Brain microvascular endothelial cell (primary cell): ENCODE data around the gene TMC1.
"Not testable (repeated sequence)": the region's sequence is repeated elsewhere in the genome, so short reads cannot be mapped to it uniquely, and the experiment has no call there.

Experiments
- DNase-seq: peaks from one replicate; pipeline ENCODE4 v3.0.0-alpha.2; 2020
- H3K27ac ChIP-seq: fragments of 250-450 bp; sonication (Bioruptor Pico); 2 replicates; pipeline ENCODE4 v1.5.1; 2020; ENCODE audit warnings: mild to moderate bottlenecking, moderate library complexity
- H3K27me3 ChIP-seq: fragments of 250-450 bp; sonication (Bioruptor Pico); replicated peaks from 2 replicates; pipeline ENCODE4 v1.5.1; 2020; ENCODE audit warnings: mild to moderate bottlenecking
- H3K36me3 ChIP-seq: fragments of 250-450 bp; sonication (Bioruptor Pico); replicated peaks from 2 replicates; pipeline ENCODE4 v1.5.1; 2020; ENCODE audit warnings: mild to moderate bottlenecking
- H3K4me3 ChIP-seq: 2 replicates; pipeline ENCODE4 v1.5.1; 2011; ENCODE audit warnings: low read depth, mild to moderate bottlenecking, control low read depth, low read length, moderate library complexity
- CTCF ChIP-seq: IDR thresholded peaks from 2 replicates; pipeline ENCODE4 v1.5.1; 2011; ENCODE audit warnings: low read depth, mild to moderate bottlenecking, moderate library complexity, low read length, control low read depth, inconsistent platforms; ENCODE audit errors: missing control alignments
- in situ Hi-C: cut with HindIII; loops from 2 replicates; pipeline ENCODE4 v1.10.0; 2017; ENCODE audit warnings: low sequenced_read_pairs, low pct_ligation_motif_present

TMC1 gene

DNA sequence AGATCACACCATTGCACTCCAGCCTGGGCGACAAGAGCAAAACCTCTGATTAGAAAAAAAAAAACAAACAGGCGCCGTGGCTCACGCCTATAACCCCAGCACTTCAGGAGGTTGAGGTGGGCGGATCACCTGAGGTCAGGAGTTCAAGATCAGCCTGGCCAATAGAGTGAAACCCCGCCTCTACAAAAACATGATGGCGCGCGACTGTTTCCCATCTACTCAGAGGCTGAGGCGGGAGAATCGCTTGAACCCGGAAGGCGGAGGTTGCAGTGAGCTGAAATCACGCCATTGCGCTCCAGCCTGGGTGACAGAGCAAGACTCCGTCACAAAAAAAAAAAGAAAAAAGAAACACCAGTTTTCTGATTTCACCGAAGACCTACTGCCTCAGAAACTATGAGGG is at the start of gene TMC1:
TSS of gene TMC1 (plus strand) at position 193 of the 400 bp plus-strand sequence. CDS start 127,041 bp downstream, outside the sequence.
- H3K36me3 ChIP-seq, H3K27me3 ChIP-seq, in situ Hi-C loops, H3K27ac ChIP-seq, H3K4me3 ChIP-seq, DNase-seq: not testable (repeated sequence)

GRCh38 chr9:72473474-72474261 is 47.7 kb upstream of the TMC1 start:
- H3K4me3 ChIP-seq = no peak overlapping the region
- peak overlapping the region; percentile 70 for H3K27ac ChIP-seq
- H3K36me3 ChIP-seq = no peaks in the 10 kb centered on the region
- H3K27me3 ChIP-seq = no peaks in the 10 kb centered on the region
- in situ Hi-C loops = no loop called here
- DNase-seq = no peak
- no peak for TF ChIP-seq CTCF

DNA sequence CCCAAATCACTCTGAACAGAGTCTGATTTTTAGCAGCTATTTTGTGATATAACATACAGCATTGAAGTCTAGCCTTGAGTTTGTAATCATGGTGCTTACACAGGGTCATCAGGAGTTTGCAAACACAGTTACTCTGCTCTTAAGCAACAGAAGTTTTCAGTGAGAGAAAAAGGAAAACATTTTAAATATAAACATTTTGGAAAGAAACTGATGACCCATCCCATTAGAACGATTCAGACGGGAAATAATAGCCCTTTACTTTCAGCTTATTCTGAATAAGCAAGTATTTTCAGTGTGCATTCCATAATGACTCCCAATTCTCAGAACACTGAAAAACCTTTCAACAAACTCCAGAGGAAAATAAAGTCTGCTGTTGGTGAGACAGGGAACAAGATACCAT is 46.7 kb upstream of the TMC1 start:
- in situ Hi-C loops = no loop called here
- Histone ChIP-seq H3K36me3 (no peaks in the 10 kb centered on the region), H3K27ac (no peak overlapping the region), H3K27me3 (no peaks in the 10 kb centered on the region), H3K4me3 (no peak overlapping the region)
- TF ChIP-seq CTCF = no peak
- DNase-seq = no peak

- no peak overlapping the region for H3K4me3 ChIP-seq
- no peak for TF ChIP-seq CTCF
- no peaks in the 10 kb centered on the region for H3K27me3 ChIP-seq
- no peak overlapping the region for H3K27ac ChIP-seq
- H3K36me3 ChIP-seq = no peaks in the 10 kb centered on the region
- in situ Hi-C loops = no loop called here
- no peak for DNase-seq
Measured at GRCh38 chr9:72476100-72476499, 45.3 kb upstream of the TMC1 start.

DNA sequence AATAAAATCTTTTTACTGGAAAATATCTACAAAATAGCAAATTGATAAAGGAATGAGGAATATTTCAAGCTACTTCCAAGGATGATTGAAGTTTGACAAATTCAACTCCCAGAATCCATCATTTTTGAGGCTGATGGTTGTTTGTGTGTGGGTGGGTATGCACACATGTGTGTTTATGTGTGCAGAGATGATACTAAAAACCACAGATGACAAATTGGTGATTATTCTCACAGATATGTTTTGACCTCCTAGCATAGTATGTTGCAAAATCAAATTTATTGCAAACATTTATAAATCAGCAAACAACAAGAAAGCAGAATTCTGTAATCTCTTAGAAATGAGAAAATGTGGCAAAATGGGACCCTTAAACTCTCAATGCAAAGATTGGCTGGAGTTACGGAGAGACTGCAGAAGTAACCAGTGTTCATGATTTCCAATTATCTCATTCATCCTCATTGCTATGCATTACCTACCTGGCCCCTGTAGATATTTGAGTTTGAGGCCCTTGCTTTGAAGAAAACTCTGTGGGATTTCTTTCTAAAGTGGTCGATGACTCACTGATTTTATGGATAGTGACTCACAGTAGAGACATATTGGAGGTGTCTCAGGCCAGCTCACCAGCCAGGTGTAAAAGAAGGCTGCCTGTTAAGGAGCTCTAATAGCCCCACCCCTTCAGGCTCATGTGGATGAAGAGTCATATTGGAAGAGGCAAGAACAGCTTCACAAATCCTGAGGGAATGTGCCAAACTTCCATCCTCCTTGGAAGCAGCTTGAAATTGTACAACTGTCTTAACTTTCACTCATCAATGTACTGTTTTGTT is 44.6 kb upstream of the TMC1 start:
- DNase-seq = peak; percentile 54

More for the DNA sequence above, 44.6 kb upstream of the TMC1 start:
- H3K4me3 ChIP-seq = no peak overlapping the region
- TF ChIP-seq CTCF = no peak
- no peaks in the 10 kb centered on the region for H3K27me3 ChIP-seq
- no peak overlapping the region for H3K27ac ChIP-seq
- no peaks in the 10 kb centered on the region for H3K36me3 ChIP-seq
- in situ Hi-C loops = no loop called here
